Measurements from ENCODE around the gene RTL1. TPM values are rescaled to one million over a fixed set of nuclear protein-coding genes. Genes with fewer than 3 reads are reported as not detected.

The RTL1 gene
- total RNA-seq, 2 experiments from 2014 or later = not detected

Small RNA genes lying within 50 kb of the gene (microRNA-seq; reads per million reads assigned to microRNA genes)
- 1.1 reads per million for gene MIR127 (ENCODE audit: borderline microRNAs expressed, borderline replicate concordance)
- gene MIR136 (ENCODE audit: borderline microRNAs expressed, borderline replicate concordance) = not detected
- 0.84 reads per million for gene MIR337 (ENCODE audit: borderline microRNAs expressed, borderline replicate concordance)
- gene MIR370 (ENCODE audit: borderline microRNAs expressed, borderline replicate concordance) = not detected
- not detected for gene MIR431 (ENCODE audit: borderline microRNAs expressed, borderline replicate concordance)
- gene MIR432 (ENCODE audit: borderline microRNAs expressed, borderline replicate concordance) = not detected
- not detected for gene MIR433 (ENCODE audit: borderline microRNAs expressed, borderline replicate concordance)
- not detected for gene MIR493 (ENCODE audit: borderline microRNAs expressed, borderline replicate concordance)
- not detected for gene MIR665 (ENCODE audit: borderline microRNAs expressed, borderline replicate concordance)

Other genes starting within 250 kb of the RTL1 start
- gene DLK1, start 176.8 kb downstream of the RTL1 start, total RNA-seq = not detected
- not detected for gene MEG3, start 77.6 kb downstream of the RTL1 start, total RNA-seq